Measurements from ENCODE around the gene BMP2K. TPM values are rescaled to one million over a fixed set of nuclear protein-coding genes. Genes with fewer than 3 reads are reported as not detected.
"Not testable (repeated sequence)": the region's sequence is repeated elsewhere in the genome, so short reads cannot be mapped to it uniquely, and the experiment has no call there.

Gene BMP2K
- total RNA-seq, 2 experiments from 2014 or later = 16.4 to 17.8 TPM

GRCh38 chr4:78908974-78909373 lies 132.8 kb downstream of the BMP2K start:
- POLR2A ChIA-PET = not testable (repeated sequence)
- CTCF ChIA-PET = interaction anchor here (0.5 kb wide), 1 partner anchor 233 kb away, joined by 3 read pairs; no protein-coding TSS in a partner anchor

- CTCF ChIA-PET = no interaction called here
- POLR2A ChIA-PET = no interaction called here
These were observed 134.5 kb downstream of the BMP2K start for GRCh38 chr4:78910612-78911011.

GRCh38 chr4:78922207-78922606 lies 146.1 kb downstream of the BMP2K start:
- ChIA-PET POLR2A (no interaction called here), CTCF (no interaction called here)

- POLR2A ChIA-PET = no interaction called here
- CTCF ChIA-PET = no interaction called here
These were observed 147.5 kb downstream of the BMP2K start for GRCh38 chr4:78923464-78924312.

- CTCF ChIA-PET = interaction anchor here (1.1 kb wide), 1 partner anchor 12 kb away, joined by 3 read pairs; the partner anchor contains the start of gene PAQR3
These were observed 150.7 kb downstream of the BMP2K start for GRCh38 chr4:78926826-78927225.

GRCh38 chr4:78928835-78929234 lies 152.7 kb downstream of the BMP2K start:
- POLR2A ChIA-PET = no interaction called here
- CTCF ChIA-PET = no interaction called here

More at GRCh38 chr4:78926826-78927225, 150.7 kb downstream of the BMP2K start:
- POLR2A ChIA-PET = no interaction called here

- CTCF ChIA-PET = no interaction called here
- POLR2A ChIA-PET = no interaction called here
These were observed 154.0 kb downstream of the BMP2K start for GRCh38 chr4:78930016-78930629.

GRCh38 chr4:78936989-78937388 lies 160.8 kb downstream of the BMP2K start:
- POLR2A ChIA-PET = no interaction called here
- CTCF ChIA-PET = no interaction called here

- POLR2A ChIA-PET = interaction anchor here (0.6 kb wide), 1 partner anchor 1796 kb away, joined by 4 read pairs; no protein-coding TSS in a partner anchor
- CTCF ChIA-PET = no interaction called here
These were observed 161.7 kb downstream of the BMP2K start for GRCh38 chr4:78937837-78938236.

GRCh38 chr4:78938474-78938867 lies 162.3 kb downstream of the BMP2K start:
- ChIA-PET POLR2A (interaction anchor here (0.6 kb wide), 1 partner anchor 1795 kb away, joined by 4 read pairs; no protein-coding TSS in a partner anchor), CTCF (interaction anchor here (1.5 kb wide), 1 partner anchor 14 kb away, joined by 4 read pairs; no protein-coding TSS in a partner anchor)

- ChIA-PET POLR2A (no interaction called here), CTCF (interaction anchor here (0.7 to 1.5 kb wide), 2 partner anchors 12 to 13 kb away, joined by 3 to 4 read pairs; no protein-coding TSS in a partner anchor)
These were observed 162.9 kb downstream of the BMP2K start, which contains the start of gene PAQR3 for GRCh38 chr4:78938868-78939666. TSS of gene PAQR3 (minus strand) at chr4:78939438. CDS start at chr4:78939224, 214 bp downstream.

GRCh38 chr4:78939667-78940008 lies 163.5 kb downstream of the BMP2K start:
- ChIA-PET POLR2A (no interaction called here), CTCF (interaction anchor here (0.7 to 1.5 kb wide), 2 partner anchors 12 to 13 kb away, joined by 3 to 4 read pairs; no protein-coding TSS in a partner anchor)

GRCh38 chr4:78940752-78941151 lies 164.6 kb downstream of the BMP2K start:
- ChIA-PET POLR2A (no interaction called here), CTCF (interaction anchor here (1.0 kb wide), 1 partner anchor 1242 kb away, joined by 3 read pairs; no protein-coding TSS in a partner anchor)

- ChIA-PET CTCF (no interaction called here), POLR2A (no interaction called here)
These were observed 168.2 kb downstream of the BMP2K start for GRCh38 chr4:78944381-78944780.

GRCh38 chr4:78945651-78946179 lies 169.6 kb downstream of the BMP2K start:
- POLR2A ChIA-PET = no interaction called here
- CTCF ChIA-PET = no interaction called here

- POLR2A ChIA-PET = no interaction called here
- CTCF ChIA-PET = no interaction called here
These were observed 173.6 kb downstream of the BMP2K start for GRCh38 chr4:78949735-78950134.

- ChIA-PET CTCF (interaction anchor here (1.1 to 1.5 kb wide), 3 partner anchors 13 to 1264 kb away, joined by 3 to 4 read pairs (median 3); partner anchors contain the start of gene PAQR3), POLR2A (no interaction called here)
These were observed 175.8 kb downstream of the BMP2K start for GRCh38 chr4:78951862-78952472.

- CTCF ChIA-PET = interaction anchor here (0.9 to 1.5 kb wide), 4 partner anchors 14 to 1263 kb away, joined by 3 to 4 read pairs (median 3); partner anchors contain the start of gene PAQR3
These were observed 177.1 kb downstream of the BMP2K start for GRCh38 chr4:78953231-78953630.

More at GRCh38 chr4:78953231-78953630, 177.1 kb downstream of the BMP2K start:
- POLR2A ChIA-PET = no interaction called here
